ENCODE data around the gene HSP90B1.

- TF ChIP-seq CTCF (conservative IDR thresholded peaks at IDR 0.05; ENCODE audit: low read length) (no peak), EZH2phosphoT487 (IDR thresholded peaks at IDR 0.05; ENCODE audit: borderline replicate concordance) (no peak)
Measured at GRCh38 chr12:103903993-103904392, 26.2 kb upstream of the HSP90B1 start.
